SKM-1 treated with dmso at 0.1 percent for 144 hours (cell line): ENCODE data around the gene PLCH1.

Experiments used
- DNase-seq: peaks from one replicate; lab custom pipeline; 2025; ENCODE audit not compliant: unreplicated experiment; lab: John Stamatoyannopoulos, UW

Gene PLCH1

GRCh38 chr3:155608228-155608920 is 136.5 kb downstream of the PLCH1 start:
- no peak for DNase-seq

GRCh38 chr3:155607761-155608160 is 137.1 kb downstream of the PLCH1 start:
- no peak for DNase-seq

GRCh38 chr3:155605571-155605970 is 139.3 kb downstream of the PLCH1 start:
- no peak for DNase-seq

- no peak for DNase-seq
Measured at GRCh38 chr3:155604967-155605366, 139.9 kb downstream of the PLCH1 start.

- no peak for DNase-seq
Measured at GRCh38 chr3:155604126-155604525, 140.7 kb downstream of the PLCH1 start.

- no peak for DNase-seq
Measured at GRCh38 chr3:155603302-155603701, 141.6 kb downstream of the PLCH1 start.

- DNase-seq: no peak
Measured at GRCh38 chr3:155602307-155602706, 142.6 kb downstream of the PLCH1 start.

GRCh38 chr3:155598671-155599070 is 146.2 kb downstream of the PLCH1 start:
- no peak for DNase-seq

GRCh38 chr3:155596615-155597014 is 148.3 kb downstream of the PLCH1 start:
- no peak for DNase-seq

- DNase-seq: no peak
Measured at GRCh38 chr3:155595371-155595770, 149.5 kb downstream of the PLCH1 start.

- DNase-seq: no peak
Measured at GRCh38 chr3:155594526-155595187, 150.2 kb downstream of the PLCH1 start.

GRCh38 chr3:155587581-155587980 is 157.3 kb downstream of the PLCH1 start:
- no peak for DNase-seq

GRCh38 chr3:155585384-155585783 is 159.5 kb downstream of the PLCH1 start:
- no peak for DNase-seq

- DNase-seq: peak; percentile 57
Measured at GRCh38 chr3:155581579-155581978, 163.3 kb downstream of the PLCH1 start.

- DNase-seq: no peak
Measured at GRCh38 chr3:155572085-155572484, 172.8 kb downstream of the PLCH1 start.

- no peak for DNase-seq
Measured at GRCh38 chr3:155568295-155568694, 176.6 kb downstream of the PLCH1 start.

- no peak for DNase-seq
Measured at GRCh38 chr3:155560594-155560993, 184.3 kb downstream of the PLCH1 start.

GRCh38 chr3:155560135-155560534 is 184.7 kb downstream of the PLCH1 start:
- no peak for DNase-seq

GRCh38 chr3:155556531-155556930 is 188.3 kb downstream of the PLCH1 start:
- DNase-seq: no peak

- DNase-seq: no peak
Measured at GRCh38 chr3:155555479-155556060, 189.3 kb downstream of the PLCH1 start.

GRCh38 chr3:155554777-155555451 is 190.0 kb downstream of the PLCH1 start:
- DNase-seq: peak; percentile 90

GRCh38 chr3:155553780-155554179 is 191.1 kb downstream of the PLCH1 start:
- DNase-seq: peak; percentile 86
